LHCN-M2 (cell line): ENCODE measurements around the gene ZNF93. TPM values are rescaled to one million over a fixed set of nuclear protein-coding genes. Genes with fewer than 3 reads are reported as not detected.
"Not testable (repeated sequence)": the region's sequence is repeated elsewhere in the genome, so short reads cannot be mapped to it uniquely, and the experiment has no call there.

ENCODE experiments used
- DNase-seq: peaks from one replicate; pipeline ENCODE4 v3.0.0-alpha.2; 2012; ENCODE audit warnings: low read depth
- polyA plus RNA-seq: library from polyadenylated mRNA; unstranded; fragments of >200 nt; gene quantifications from one replicate; pipeline ENCODE4 v1.2.1, GENCODE V29; 2012; ENCODE audit warnings: missing spikeins
- total RNA-seq: library from RNA; depleted of rRNA; stranded (reverse); fragments of >200 nt; gene quantifications from 2 replicates; pipeline ENCODE4 v1.2.3, GENCODE V29; 2014; rRNA removed

The ZNF93 gene
- total RNA-seq = 23.3 and 30.8 TPM in 2 replicates
- 6.7 TPM for polyA plus RNA-seq

- DNase-seq = peak; percentile 98
Measured at GRCh38 chr19:19900729-19901444, at the start of gene ZNF93. ZNF93 (plus strand) TSS chr19:19900946; CDS start chr19:19901089, 143 bp downstream.

GRCh38 chr19:19851740-19852139, 49.0 kb upstream of the ZNF93 start:
- DNase-seq = not testable (repeated sequence)

- no peak for DNase-seq
Measured at GRCh38 chr19:19858751-19859150, 42.0 kb upstream of the ZNF93 start.

- no peak for DNase-seq
Measured at GRCh38 chr19:19860756-19861390, 39.9 kb upstream of the ZNF93 start.

- peak; percentile 94 for DNase-seq
Measured at GRCh38 chr19:19865750-19866610, 34.8 kb upstream of the ZNF93 start, which contains the start of gene ZNF253. ZNF253 (plus strand) TSS chr19:19865882; CDS start chr19:19865997, 115 bp downstream.

- DNase-seq = peak; percentile 33
Measured at GRCh38 chr19:19866611-19867248, 34.0 kb upstream of the ZNF93 start.

GRCh38 chr19:19870086-19870485, 30.7 kb upstream of the ZNF93 start:
- not testable (repeated sequence) for DNase-seq

- DNase-seq = no peak
Measured at GRCh38 chr19:19871932-19872331, 28.8 kb upstream of the ZNF93 start.

GRCh38 chr19:19873381-19873780, 27.4 kb upstream of the ZNF93 start:
- peak; percentile 13 for DNase-seq

- DNase-seq = no peak
Measured at GRCh38 chr19:19877724-19878123, 23.0 kb upstream of the ZNF93 start.

GRCh38 chr19:19884583-19884982, 16.2 kb upstream of the ZNF93 start:
- no peak for DNase-seq

GRCh38 chr19:19892055-19892941, 8.4 kb upstream of the ZNF93 start:
- not testable (repeated sequence) for DNase-seq

- DNase-seq = peak; percentile 90
Measured at GRCh38 chr19:19900139-19900728, 512 bp upstream of the ZNF93 start.

GRCh38 chr19:19907551-19907950, 6.8 kb downstream of the ZNF93 start:
- not testable (repeated sequence) for DNase-seq

GRCh38 chr19:19909654-19910053, 8.9 kb downstream of the ZNF93 start:
- DNase-seq = no peak

GRCh38 chr19:19911150-19911549, 10.4 kb downstream of the ZNF93 start:
- DNase-seq = peak; percentile 45

GRCh38 chr19:19914596-19914995, 13.8 kb downstream of the ZNF93 start:
- DNase-seq = no peak

GRCh38 chr19:19930417-19930816, 29.7 kb downstream of the ZNF93 start:
- not testable (repeated sequence) for DNase-seq

- DNase-seq = not testable (repeated sequence)
Measured at GRCh38 chr19:19933432-19934314, 32.9 kb downstream of the ZNF93 start.
